ENCODE measurements around the gene A2M.

- TF ChIP-seq SP2 (CRISPR knock-in tag; IDR thresholded peaks at IDR 0.05): peak; percentile 36; the same call in 1 of the 2 replicates
- TF ChIP-seq, protein P1, sequence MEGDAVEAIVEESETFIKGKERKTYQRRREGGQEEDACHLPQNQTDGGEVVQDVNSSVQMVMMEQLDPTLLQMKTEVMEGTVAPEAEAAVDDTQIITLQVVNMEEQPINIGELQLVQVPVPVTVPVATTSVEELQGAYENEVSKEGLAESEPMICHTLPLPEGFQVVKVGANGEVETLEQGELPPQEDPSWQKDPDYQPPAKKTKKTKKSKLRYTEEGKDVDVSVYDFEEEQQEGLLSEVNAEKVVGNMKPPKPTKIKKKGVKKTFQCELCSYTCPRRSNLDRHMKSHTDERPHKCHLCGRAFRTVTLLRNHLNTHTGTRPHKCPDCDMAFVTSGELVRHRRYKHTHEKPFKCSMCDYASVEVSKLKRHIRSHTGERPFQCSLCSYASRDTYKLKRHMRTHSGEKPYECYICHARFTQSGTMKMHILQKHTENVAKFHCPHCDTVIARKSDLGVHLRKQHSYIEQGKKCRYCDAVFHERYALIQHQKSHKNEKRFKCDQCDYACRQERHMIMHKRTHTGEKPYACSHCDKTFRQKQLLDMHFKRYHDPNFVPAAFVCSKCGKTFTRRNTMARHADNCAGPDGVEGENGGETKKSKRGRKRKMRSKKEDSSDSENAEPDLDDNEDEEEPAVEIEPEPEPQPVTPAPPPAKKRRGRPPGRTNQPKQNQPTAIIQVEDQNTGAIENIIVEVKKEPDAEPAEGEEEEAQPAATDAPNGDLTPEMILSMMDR (CRISPR knock-in tag; IDR thresholded peaks at IDR 0.05): no peak
- TF ChIP-seq EP300 (IDR thresholded peaks at IDR 0.05; ENCODE audit: low read depth in 2 of 2, low read length in 2 of 2): peak in 1 of 2 experiments; percentile 93; a peak in 2 of 4 replicates
- peak; percentile 79 for TF ChIP-seq EP300 (CRISPR knock-in tag; IDR thresholded peaks at IDR 0.05; ENCODE audit: borderline replicate concordance)
- TF ChIP-seq TFDP2 (CRISPR knock-in tag; IDR thresholded peaks at IDR 0.05): peak; percentile 76
- TF ChIP-seq SIN3B (IDR thresholded peaks at IDR 0.05; ENCODE audit: low read length): no peak
- TF ChIP-seq, protein P2, sequence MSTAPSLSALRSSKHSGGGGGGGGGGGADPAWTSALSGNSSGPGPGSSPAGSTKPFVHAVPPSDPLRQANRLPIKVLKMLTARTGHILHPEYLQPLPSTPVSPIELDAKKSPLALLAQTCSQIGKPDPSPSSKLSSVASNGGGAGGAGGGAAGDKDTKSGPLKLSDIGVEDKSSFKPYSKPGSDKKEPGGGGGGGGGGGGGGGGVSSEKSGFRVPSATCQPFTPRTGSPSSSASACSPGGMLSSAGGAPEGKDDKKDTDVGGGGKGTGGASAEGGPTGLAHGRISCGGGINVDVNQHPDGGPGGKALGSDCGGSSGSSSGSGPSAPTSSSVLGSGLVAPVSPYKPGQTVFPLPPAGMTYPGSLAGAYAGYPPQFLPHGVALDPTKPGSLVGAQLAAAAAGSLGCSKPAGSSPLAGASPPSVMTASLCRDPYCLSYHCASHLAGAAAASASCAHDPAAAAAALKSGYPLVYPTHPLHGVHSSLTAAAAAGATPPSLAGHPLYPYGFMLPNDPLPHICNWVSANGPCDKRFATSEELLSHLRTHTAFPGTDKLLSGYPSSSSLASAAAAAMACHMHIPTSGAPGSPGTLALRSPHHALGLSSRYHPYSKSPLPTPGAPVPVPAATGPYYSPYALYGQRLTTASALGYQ (CRISPR knock-in tag; IDR thresholded peaks at IDR 0.05): peak; percentile 80
- no peak; the same call in 1 of the 2 replicates for TF ChIP-seq MAX (IDR thresholded peaks at IDR 0.05)
- peak in 1 of 2 experiments; percentile 84; a peak in 2 of 4 replicates for TF ChIP-seq ATF4 (CRISPR knock-in tag; IDR thresholded peaks at IDR 0.05)
- no peak for TF ChIP-seq JUND (CRISPR knock-in tag; IDR thresholded peaks at IDR 0.05)
- no peak for TF ChIP-seq POLR2AphosphoS2 (IDR thresholded peaks at IDR 0.05; ENCODE audit: low read depth, low read length)
- TF ChIP-seq MAZ (IDR thresholded peaks at IDR 0.05; ENCODE audit: borderline replicate concordance, low read depth, low read length): no peak
- TF ChIP-seq MAZ (CRISPR knock-in tag; IDR thresholded peaks at IDR 0.05; ENCODE audit: low read depth): peak; percentile 7; the same call in 1 of the 2 replicates
- no peak; the same call in 1 of the 2 replicates for TF ChIP-seq ZNF460 (CRISPR knock-in tag; IDR thresholded peaks at IDR 0.05; ENCODE audit: borderline replicate concordance)
- TF ChIP-seq REPIN1 (CRISPR knock-in tag; IDR thresholded peaks at IDR 0.05; ENCODE audit: borderline replicate concordance, low read depth): peak; percentile 75; the same call in 1 of the 2 replicates
- TF ChIP-seq, protein P3, sequence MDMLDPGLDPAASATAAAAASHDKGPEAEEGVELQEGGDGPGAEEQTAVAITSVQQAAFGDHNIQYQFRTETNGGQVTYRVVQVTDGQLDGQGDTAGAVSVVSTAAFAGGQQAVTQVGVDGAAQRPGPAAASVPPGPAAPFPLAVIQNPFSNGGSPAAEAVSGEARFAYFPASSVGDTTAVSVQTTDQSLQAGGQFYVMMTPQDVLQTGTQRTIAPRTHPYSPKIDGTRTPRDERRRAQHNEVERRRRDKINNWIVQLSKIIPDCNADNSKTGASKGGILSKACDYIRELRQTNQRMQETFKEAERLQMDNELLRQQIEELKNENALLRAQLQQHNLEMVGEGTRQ (IDR thresholded peaks at IDR 0.05; ENCODE audit: low read depth, low read length): no peak
- TF ChIP-seq, protein P3 (CRISPR knock-in tag; IDR thresholded peaks at IDR 0.05; ENCODE audit: borderline replicate concordance): no peak
Observed at GRCh38 chr12:9115731-9116559, at the start of gene A2M.

Measured in HepG2 (cell line).